SK-N-MC (cell line): ENCODE data around the gene ETV1.

ENCODE experiments used
- EZH2 ChIP-seq: fragments of 200-600 bp; sonication (generic); IDR thresholded peaks from one replicate; pipeline ENCODE4 v1.6.1; 2017; ENCODE audit warnings: antibody characterized with exemption
- POLR2AphosphoS5 ChIP-seq: IDR thresholded peaks from 2 replicates; pipeline ENCODE4 v1.6.1; 2012; ENCODE audit warnings: mild to moderate bottlenecking, low read depth, low read length, borderline replicate concordance

- TF ChIP-seq EZH2 (no peak), POLR2AphosphoS5 (no peak)
Observed at GRCh38 chr7:13990319-13990983, 985 bp upstream of the ETV1 start.
